Activated naive CD8-positive, alpha-beta T cell treated with anti-CD3 and anti-CD28 coated beads for 36 hours (primary cell): ENCODE data around the gene JAKMIP3. TPM values are rescaled to one million over a fixed set of nuclear protein-coding genes. Genes with fewer than 3 reads are reported as not detected.

Experiments used
- DNase-seq: peaks from one replicate; pipeline ENCODE4 v3.0.0; 2021
- H3K27ac Mint-ChIP-seq: one replicate; pipeline ENCODE4 v1.8.0; 2022; ENCODE audit warnings: mild to moderate bottlenecking, moderate library complexity, mixed read lengths
- H3K27me3 Mint-ChIP-seq: one replicate; pipeline ENCODE4 v1.8.0; 2022; ENCODE audit warnings: mild to moderate bottlenecking, mixed read lengths
- H3K36me3 Mint-ChIP-seq: one replicate; pipeline ENCODE4 v1.8.0; 2021; ENCODE audit warnings: mild to moderate bottlenecking, mixed read lengths
- H3K4me1 Mint-ChIP-seq: one replicate; pipeline ENCODE4 v1.8.0; 2021; ENCODE audit warnings: mixed read lengths
- H3K4me3 Mint-ChIP-seq: one replicate; pipeline ENCODE4 v1.8.0; 2022; ENCODE audit warnings: mild to moderate bottlenecking, moderate library complexity, mixed read lengths
- H3K9me3 Mint-ChIP-seq: one replicate; pipeline ENCODE4 v1.8.0; 2022; ENCODE audit warnings: mixed read lengths
- total RNA-seq, 2 experiments: library from RNA; stranded (reverse); gene quantifications; one replicate each; pipeline ENCODE4 v1.2.3, GENCODE V29; 2021

Gene JAKMIP3
- total RNA-seq, 2 experiments from 2014 or later = 0.21 to 0.28 TPM

DNA sequence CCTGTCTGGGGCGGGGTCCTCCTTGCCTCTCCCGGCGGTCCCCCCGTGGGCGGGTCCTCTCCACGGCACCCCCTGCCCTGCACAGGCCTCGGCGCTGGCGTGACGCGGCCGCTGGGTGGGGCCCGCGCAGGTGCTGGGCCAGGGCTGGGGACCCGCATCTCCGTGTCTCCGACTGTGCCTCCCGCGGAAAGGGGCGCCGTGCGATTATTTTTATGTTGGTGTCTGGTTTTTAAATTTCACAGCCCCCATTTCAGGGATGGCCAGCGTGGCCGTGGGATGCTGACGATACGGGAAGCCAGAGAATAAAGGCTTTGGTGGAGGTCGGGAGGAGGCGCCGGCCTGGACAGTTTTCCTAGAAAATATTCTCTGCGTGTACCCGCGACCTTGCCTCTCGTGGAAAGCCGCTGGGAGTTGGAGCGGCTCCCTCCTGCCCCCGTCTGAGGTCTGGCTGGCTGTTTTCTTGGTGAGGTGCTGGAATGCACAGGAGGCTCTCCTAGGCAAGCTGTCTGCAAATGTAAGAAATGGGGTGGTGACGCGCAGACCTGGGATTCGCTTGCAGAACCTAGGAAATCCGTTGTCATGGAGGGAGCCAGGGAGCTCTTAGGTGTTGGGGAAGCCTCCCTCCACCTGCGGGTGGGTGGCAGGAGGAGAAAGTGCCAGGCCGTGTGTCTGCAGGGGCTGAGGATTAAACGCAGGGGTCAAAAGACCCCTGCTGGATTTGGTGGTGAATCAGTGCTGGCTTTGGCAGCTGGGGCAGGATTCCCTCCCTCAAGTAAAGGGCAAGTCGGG is 28.7 kb upstream of the JAKMIP3 start:
- peaks cover 63% of the 10 kb centered on the region for H3K27me3 Mint-ChIP-seq
- DNase-seq = no peak
- H3K4me3 Mint-ChIP-seq = peak overlapping the region; percentile 42
- H3K36me3 Mint-ChIP-seq = no peaks in the 10 kb centered on the region
- no peaks in the 10 kb centered on the region for H3K9me3 Mint-ChIP-seq
- no peak overlapping the region for H3K27ac Mint-ChIP-seq
- peaks cover 3% of the 10 kb centered on the region for H3K4me1 Mint-ChIP-seq

GRCh38 chr10:132037676-132037975 is 28.1 kb upstream of the JAKMIP3 start:
- Mint-ChIP-seq H3K36me3 (no peaks in the 10 kb centered on the region), H3K4me1 (peaks cover 3% of the 10 kb centered on the region), H3K9me3 (no peaks in the 10 kb centered on the region), H3K4me3 (no peak overlapping the region), H3K27ac (no peak overlapping the region), H3K27me3 (peaks cover 63% of the 10 kb centered on the region)
- DNase-seq = no peak

- H3K4me1 Mint-ChIP-seq = peaks cover 3% of the 10 kb centered on the region
- DNase-seq = no peak
- H3K27me3 Mint-ChIP-seq = peaks cover 56% of the 10 kb centered on the region
- no peaks in the 10 kb centered on the region for H3K36me3 Mint-ChIP-seq
- H3K27ac Mint-ChIP-seq = no peak overlapping the region
- no peak overlapping the region for H3K4me3 Mint-ChIP-seq
- no peaks in the 10 kb centered on the region for H3K9me3 Mint-ChIP-seq
These were observed 26.4 kb upstream of the JAKMIP3 start for GRCh38 chr10:132039371-132039770.

DNA sequence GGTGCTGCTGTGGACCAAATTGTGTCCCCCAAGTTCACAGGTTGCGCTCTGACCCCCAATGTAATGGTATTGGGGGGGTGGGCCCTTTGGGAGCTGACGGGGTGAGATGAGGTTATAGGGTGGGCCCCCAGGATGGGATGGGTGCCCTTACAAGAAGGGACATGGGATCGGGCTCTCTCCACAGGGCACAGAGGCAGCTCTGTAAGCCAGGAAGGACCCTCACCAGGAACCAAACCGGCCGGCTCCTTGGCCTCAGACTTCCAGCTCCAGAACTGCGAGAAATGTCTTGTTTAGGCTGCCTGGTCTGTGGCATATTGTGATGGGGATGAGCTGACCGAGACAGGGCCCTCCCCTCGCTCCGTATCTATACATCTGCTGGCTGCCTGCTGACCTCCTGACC is 25.7 kb upstream of the JAKMIP3 start:
- no peaks in the 10 kb centered on the region for H3K36me3 Mint-ChIP-seq
- no peak overlapping the region for H3K4me3 Mint-ChIP-seq
- no peak for DNase-seq
- no peak overlapping the region for H3K27ac Mint-ChIP-seq
- H3K4me1 Mint-ChIP-seq = peaks cover 3% of the 10 kb centered on the region
- no peaks in the 10 kb centered on the region for H3K9me3 Mint-ChIP-seq
- H3K27me3 Mint-ChIP-seq = peaks cover 55% of the 10 kb centered on the region

DNA sequence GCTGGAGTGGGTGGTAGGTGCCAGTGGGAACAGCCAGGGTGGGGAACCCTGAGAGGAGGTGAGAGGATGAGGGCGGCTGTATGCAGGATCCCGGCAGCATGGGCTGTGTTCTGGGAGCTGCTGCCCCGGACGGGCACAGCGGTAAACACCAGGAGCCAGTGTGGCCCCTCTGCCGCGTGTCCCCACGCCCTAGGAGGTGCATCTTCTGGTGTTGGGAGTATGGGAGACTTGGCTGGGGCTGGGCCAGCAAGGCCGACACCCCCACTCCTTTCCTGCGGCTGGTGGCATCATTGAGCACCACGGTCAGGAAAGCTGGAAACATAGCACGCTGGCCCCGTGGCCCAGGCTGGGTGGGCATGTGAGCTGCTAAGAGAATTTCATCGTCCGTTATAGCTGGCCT is 24.4 kb upstream of the JAKMIP3 start:
- Mint-ChIP-seq H3K27me3 (peaks cover 45% of the 10 kb centered on the region), H3K9me3 (no peaks in the 10 kb centered on the region), H3K27ac (no peak overlapping the region), H3K4me3 (no peak overlapping the region), H3K36me3 (no peaks in the 10 kb centered on the region), H3K4me1 (peaks cover 3% of the 10 kb centered on the region)
- no peak for DNase-seq

DNA sequence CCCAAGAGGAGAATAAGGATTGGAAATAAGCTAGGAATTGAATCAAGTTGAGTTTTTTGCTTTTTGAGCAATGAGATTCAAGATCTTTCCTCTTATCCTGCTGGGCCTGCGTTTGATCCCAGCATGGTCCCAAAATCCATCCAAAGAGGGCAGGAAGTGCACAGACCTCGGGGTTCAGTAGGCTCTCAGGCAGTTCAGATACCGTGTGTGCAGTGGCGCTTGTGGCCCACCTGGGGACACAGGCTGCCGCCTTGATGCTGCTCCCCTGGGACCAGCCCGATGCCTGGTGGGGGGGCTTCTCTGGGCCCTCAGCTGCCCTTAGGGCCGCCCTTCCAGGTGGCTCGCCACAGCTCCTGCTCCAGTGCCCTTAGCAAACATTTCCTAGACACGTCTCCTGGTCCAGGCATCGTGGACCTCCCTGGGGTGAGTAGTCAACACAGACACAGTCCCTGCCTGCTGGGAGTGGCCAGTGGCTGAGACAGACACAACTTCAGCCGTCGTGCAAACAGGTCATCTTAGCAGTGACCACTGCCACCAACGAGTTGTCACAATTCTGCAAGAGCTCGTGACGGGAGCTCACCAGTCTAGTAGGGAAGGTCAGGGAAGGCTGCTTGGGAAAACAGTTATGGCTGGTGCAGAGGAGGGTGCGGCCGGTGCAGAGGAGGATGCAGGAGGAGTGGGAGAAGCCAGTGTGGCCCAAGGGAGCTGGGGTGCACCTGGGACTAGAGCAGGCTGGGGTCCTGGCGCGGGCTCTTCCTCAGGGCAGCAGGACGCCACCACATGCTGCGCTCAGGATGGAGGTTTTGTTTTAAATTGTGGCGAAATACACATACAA is 21.7 kb upstream of the JAKMIP3 start:
- no peak overlapping the region for H3K27ac Mint-ChIP-seq
- H3K4me3 Mint-ChIP-seq = no peak overlapping the region
- peaks cover 30% of the 10 kb centered on the region for H3K27me3 Mint-ChIP-seq
- no peak for DNase-seq
- no peaks in the 10 kb centered on the region for H3K4me1 Mint-ChIP-seq
- no peaks in the 10 kb centered on the region for H3K36me3 Mint-ChIP-seq
- no peaks in the 10 kb centered on the region for H3K9me3 Mint-ChIP-seq

- Mint-ChIP-seq H3K4me1 (no peaks in the 10 kb centered on the region), H3K4me3 (no peak overlapping the region), H3K27me3 (peaks cover 35% of the 10 kb centered on the region), H3K27ac (no peak overlapping the region), H3K9me3 (no peaks in the 10 kb centered on the region), H3K36me3 (no peaks in the 10 kb centered on the region)
- DNase-seq = no peak
These were observed 20.9 kb upstream of the JAKMIP3 start for GRCh38 chr10:132044803-132045202.

- H3K4me3 Mint-ChIP-seq = no peak overlapping the region
- no peak for DNase-seq
- no peak overlapping the region for H3K27ac Mint-ChIP-seq
- no peaks in the 10 kb centered on the region for H3K36me3 Mint-ChIP-seq
- H3K9me3 Mint-ChIP-seq = no peaks in the 10 kb centered on the region
- H3K4me1 Mint-ChIP-seq = no peaks in the 10 kb centered on the region
- peaks cover 37% of the 10 kb centered on the region for H3K27me3 Mint-ChIP-seq
These were observed 20.4 kb upstream of the JAKMIP3 start for GRCh38 chr10:132045324-132045723.

- Mint-ChIP-seq H3K27ac (no peak overlapping the region), H3K4me1 (no peaks in the 10 kb centered on the region), H3K9me3 (peaks cover 6% of the 10 kb centered on the region), H3K27me3 (peaks cover 32% of the 10 kb centered on the region), H3K36me3 (no peaks in the 10 kb centered on the region), H3K4me3 (no peak overlapping the region)
- DNase-seq = no peak
These were observed 18.0 kb upstream of the JAKMIP3 start for GRCh38 chr10:132047575-132048293.

GRCh38 chr10:132048294-132048667 is 17.5 kb upstream of the JAKMIP3 start:
- Mint-ChIP-seq H3K27ac (no peak overlapping the region), H3K4me1 (no peaks in the 10 kb centered on the region)

GRCh38 chr10:132050191-132050590 is 15.6 kb upstream of the JAKMIP3 start:
- H3K36me3 Mint-ChIP-seq = peaks cover 2% of the 10 kb centered on the region
- no peak for DNase-seq
- peaks cover 31% of the 10 kb centered on the region for H3K27me3 Mint-ChIP-seq

More at GRCh38 chr10:132048294-132048667, 17.5 kb upstream of the JAKMIP3 start:
- Mint-ChIP-seq H3K36me3 (no peaks in the 10 kb centered on the region), H3K9me3 (peaks cover 11% of the 10 kb centered on the region), H3K4me3 (no peak overlapping the region), H3K27me3 (peaks cover 32% of the 10 kb centered on the region)
- no peak for DNase-seq

DNA sequence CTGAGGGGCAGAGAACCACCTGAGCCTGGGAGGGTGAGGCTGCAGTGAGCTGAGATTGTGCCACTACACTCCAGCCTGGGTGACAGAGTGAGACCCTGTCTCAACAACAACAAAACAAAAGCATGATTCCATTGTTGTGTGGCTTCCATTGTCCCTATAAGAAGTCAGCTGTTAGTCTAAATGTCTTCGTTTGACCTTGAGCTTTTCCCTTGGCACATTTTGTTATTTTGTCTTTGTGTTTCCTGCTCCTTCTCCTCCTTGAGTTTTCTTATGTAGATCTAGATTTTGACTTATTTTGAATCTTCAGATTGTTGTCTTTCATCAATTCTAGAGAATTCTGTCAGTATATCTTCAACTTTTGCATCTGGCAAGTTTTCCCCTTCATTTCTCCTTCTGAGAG is 13.6 kb upstream of the JAKMIP3 start:
- Mint-ChIP-seq H3K36me3 (peaks cover 2% of the 10 kb centered on the region), H3K4me1 (no peaks in the 10 kb centered on the region), H3K4me3 (no peak overlapping the region), H3K27ac (no peak overlapping the region), H3K27me3 (peaks cover 33% of the 10 kb centered on the region), H3K9me3 (peaks cover 14% of the 10 kb centered on the region)
- no peak for DNase-seq

More at GRCh38 chr10:132050191-132050590, 15.6 kb upstream of the JAKMIP3 start:
- Mint-ChIP-seq H3K4me3 (no peak overlapping the region), H3K9me3 (peaks cover 14% of the 10 kb centered on the region), H3K4me1 (no peaks in the 10 kb centered on the region), H3K27ac (no peak overlapping the region)

DNA sequence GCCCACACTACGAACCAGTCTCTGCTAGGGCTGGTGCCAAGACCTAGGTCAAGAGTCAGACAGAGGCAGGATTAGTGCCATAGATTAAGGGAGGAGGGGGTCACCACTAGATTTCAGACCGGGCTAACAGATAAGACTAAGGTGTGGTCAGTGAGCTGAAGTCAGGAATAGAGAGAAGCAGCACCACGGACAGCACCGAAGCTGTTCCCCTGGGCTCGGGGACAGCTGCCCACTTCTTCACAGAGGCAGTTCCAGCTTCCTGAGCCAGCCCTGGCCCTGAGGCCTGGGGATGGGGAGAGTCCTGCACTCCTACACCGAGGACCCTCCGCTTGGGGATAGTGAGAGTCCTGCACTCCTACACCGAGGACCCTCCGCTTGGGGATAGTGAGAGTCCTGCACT is 11.2 kb upstream of the JAKMIP3 start:
- no peak overlapping the region for H3K4me3 Mint-ChIP-seq
- DNase-seq = no peak
- H3K36me3 Mint-ChIP-seq = peaks cover 2% of the 10 kb centered on the region
- H3K9me3 Mint-ChIP-seq = peaks cover 14% of the 10 kb centered on the region
- H3K27ac Mint-ChIP-seq = no peak overlapping the region
- no peaks in the 10 kb centered on the region for H3K4me1 Mint-ChIP-seq
- H3K27me3 Mint-ChIP-seq = peaks cover 26% of the 10 kb centered on the region

DNA sequence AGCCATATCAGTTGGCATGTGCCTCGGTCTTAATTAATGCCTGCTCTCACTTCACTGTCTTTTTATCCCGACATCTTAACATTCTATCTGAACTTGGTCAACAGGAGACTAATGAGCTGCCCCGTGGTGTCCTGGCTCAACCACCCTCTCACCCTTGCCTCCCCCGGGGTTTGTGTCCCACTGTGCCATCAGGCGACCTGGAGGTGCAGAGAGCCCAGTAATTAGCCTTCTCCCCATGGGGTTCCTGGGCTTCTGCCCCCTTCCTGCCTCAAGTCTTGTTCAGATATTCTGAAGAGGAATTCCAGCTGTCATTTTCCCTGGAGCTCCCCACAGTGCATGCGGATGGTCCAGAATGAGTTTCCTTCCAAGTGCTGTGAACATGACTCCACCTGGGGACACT is 10.1 kb upstream of the JAKMIP3 start:
- H3K9me3 Mint-ChIP-seq = peaks cover 14% of the 10 kb centered on the region
- H3K27me3 Mint-ChIP-seq = peaks cover 20% of the 10 kb centered on the region
- H3K36me3 Mint-ChIP-seq = peaks cover 2% of the 10 kb centered on the region
- no peaks in the 10 kb centered on the region for H3K4me1 Mint-ChIP-seq
- DNase-seq = no peak
- H3K4me3 Mint-ChIP-seq = no peak overlapping the region
- H3K27ac Mint-ChIP-seq = no peak overlapping the region

- no peak overlapping the region for H3K27ac Mint-ChIP-seq
- H3K4me1 Mint-ChIP-seq = no peaks in the 10 kb centered on the region
- DNase-seq = no peak
- H3K9me3 Mint-ChIP-seq = peaks cover 14% of the 10 kb centered on the region
- peaks cover 20% of the 10 kb centered on the region for H3K27me3 Mint-ChIP-seq
- no peak overlapping the region for H3K4me3 Mint-ChIP-seq
- peaks cover 2% of the 10 kb centered on the region for H3K36me3 Mint-ChIP-seq
These were observed 9.1 kb upstream of the JAKMIP3 start for GRCh38 chr10:132056663-132057062.
